GM12878 (cell line): Measurements from ENCODE around the gene ETS1. TPM values are rescaled to one million over a fixed set of nuclear protein-coding genes. Genes with fewer than 3 reads are reported as not detected.

Source experiments
- ATAC-seq: fragments of 200-7000 bp; cut with Tn5 transposase; 3 replicates; pipeline ENCODE4 v1.9.1; 2020; ENCODE audit warnings: mild to moderate bottlenecking, moderate library complexity
- BruUV-seq: library from RNA; stranded (reverse); fragments of 400-500 nt; replicated peaks from 2 replicates; lab custom pipeline; 2021; lab: Mats Ljungman, UMichigan
- CTCF ChIA-PET: fragments of 300-600 bp; sonication (Branson Sonifier 250); formaldehyde crosslinking; extraction: SDS; loops from one replicate; lab custom pipeline; 2021; ENCODE audit warnings: inconsistent platforms; lab: Yijun Ruan, JAX
- POLR2A ChIA-PET: fragments of 350-600 bp; formaldehyde crosslinking; extraction: SDS; loops from one replicate; lab custom pipeline; 2021; ENCODE audit warnings: inconsistent platforms; lab: Charles Lee
- RAD21 ChIA-PET: fragments of 300-600 bp; sonication (Branson Sonifier 250); formaldehyde crosslinking; loops from one replicate; lab custom pipeline; 2023; ENCODE audit warnings: antibody characterized with exemption; ENCODE audit not compliant: unreplicated experiment; lab: Charles Lee
- SMC1A ChIA-PET: fragments of 300-600 bp; sonication (Branson Sonifier 250); formaldehyde crosslinking; loops from one replicate; lab custom pipeline; 2023; ENCODE audit not compliant: unreplicated experiment, uncharacterized antibody; lab: Charles Lee
- DNase-seq: peaks from one replicate; pipeline ENCODE4 v3.0.0-alpha.2; 2011; ENCODE audit warnings: low read depth, low spot score
- FAIRE-seq: peaks from 3 replicates; lab custom pipeline; 2011; peaks lifted over from hg19 to GRCh38; lab: Jason Lieb, UNC
- H2AFZ ChIP-seq: 2 replicates; pipeline ENCODE4 v1.6.0; 2011; ENCODE audit warnings: low read depth, low read length, control low read depth; ENCODE audit not compliant: control insufficient read depth
- H3K27ac ChIP-seq: 2 replicates; pipeline ENCODE4 v1.5.1; 2011; ENCODE audit warnings: control low read depth; ENCODE audit not compliant: control insufficient read depth, insufficient read depth
- H3K27me3 ChIP-seq, 2 experiments: replicated peaks in 1 of 2; 2 replicates each; pipeline versions ENCODE4 v1.6.0 to v1.6.1; 2011; ENCODE audit warnings: low read length in 1 of 2; ENCODE audit not compliant: control insufficient read depth in 2 of 2, insufficient read depth in 2 of 2
- H3K36me3 ChIP-seq, 2 experiments: 2 replicates each; pipeline ENCODE4 v1.5.1; 2011; ENCODE audit warnings: low read length in 1 of 2; ENCODE audit not compliant: control insufficient read depth in 2 of 2, insufficient read depth in 2 of 2
- H3K4me1 ChIP-seq: 2 replicates; pipeline ENCODE4 v1.6.1; 2011; ENCODE audit warnings: mild to moderate bottlenecking, low read length, moderate library complexity, mixed read lengths; ENCODE audit not compliant: control insufficient read depth, insufficient read depth
- H3K4me2 ChIP-seq: 2 replicates; pipeline ENCODE4 v1.6.0; 2011; ENCODE audit warnings: control low read depth; ENCODE audit not compliant: control insufficient read depth, insufficient read depth
- H3K4me3 ChIP-seq: fragments of 200-600 bp; sonication (generic); 2 replicates; pipeline ENCODE4 v1.5.1; 2016
- H3K79me2 ChIP-seq: 2 replicates; pipeline ENCODE4 v1.6.0; 2011; ENCODE audit warnings: low read length; ENCODE audit not compliant: control insufficient read depth, insufficient read depth
- H3K9ac ChIP-seq: 2 replicates; pipeline ENCODE4 v1.8.0; 2011; ENCODE audit warnings: low read length, control low read depth, mixed read lengths; ENCODE audit not compliant: control insufficient read depth, insufficient read depth
- H3K9me3 ChIP-seq: replicated peaks from 3 replicates; pipeline ENCODE4 v1.5.1; 2011; ENCODE audit warnings: mild to moderate bottlenecking, low read length; ENCODE audit not compliant: control insufficient read depth, insufficient read depth
- H4K20me1 ChIP-seq: 2 replicates; pipeline ENCODE4 v1.6.0; 2011; ENCODE audit not compliant: control insufficient read depth, insufficient read depth
- CEBPB ChIP-seq, 2 experiments: fragments of 150-350 bp in 1 of 2; IDR thresholded peaks; 2 replicates each; pipeline ENCODE4 v1.6.1; 2012 to 2014; ENCODE audit warnings: low read depth in 2 of 2, low read length in 2 of 2, borderline replicate concordance in 1 of 2, inconsistent platforms in 1 of 2
- EP300 ChIP-seq, 2 experiments: fragments of 150-350 bp in 1 of 2; IDR thresholded peaks; 2 replicates each; pipeline ENCODE4 v1.6.1; 2011 to 2012; ENCODE audit warnings: low read depth in 2 of 2, low read length in 2 of 2, borderline replicate concordance in 1 of 2, improper control_type of control experiment in 1 of 2, inconsistent platforms in 1 of 2; ENCODE audit not compliant: control insufficient read depth in 1 of 2
- JUNB ChIP-seq: IDR thresholded peaks from 2 replicates; pipeline ENCODE4 v1.6.1; 2016; ENCODE audit warnings: antibody characterized with exemption, mild to moderate bottlenecking
- NFYA ChIP-seq: IDR thresholded peaks from 2 replicates; pipeline ENCODE4 v1.6.1; 2011; ENCODE audit warnings: low read depth, mild to moderate bottlenecking, low read length, improper control_type of control experiment, borderline replicate concordance
- POLR2AphosphoS2 ChIP-seq: IDR thresholded peaks from 2 replicates; pipeline ENCODE4 v1.6.1; 2011; ENCODE audit warnings: low read depth, mild to moderate bottlenecking, low read length, improper control_type of control experiment, moderate library complexity
- RCOR1 ChIP-seq: conservative IDR thresholded peaks from 2 replicates; pipeline ENCODE4 v1.6.1; 2012; ENCODE audit warnings: low read depth, low read length, improper control_type of control experiment
- TAF1 ChIP-seq: IDR thresholded peaks from 2 replicates; pipeline ENCODE4 v1.6.1; 2011; ENCODE audit warnings: mild to moderate bottlenecking, low read depth, low read length, borderline replicate concordance
- TCF3 ChIP-seq: IDR thresholded peaks from 2 replicates; pipeline ENCODE4 v1.6.1; 2012; ENCODE audit warnings: low read depth, mild to moderate bottlenecking, low read length, borderline replicate concordance; ENCODE audit not compliant: insufficient read depth
- ZNF622 ChIP-seq: fragments of 450-650 bp; IDR thresholded peaks from 2 replicates; pipeline ENCODE4 v1.6.1; 2017; ENCODE audit warnings: mild to moderate bottlenecking, inconsistent platforms
- ZSCAN29 ChIP-seq: fragments of 450-650 bp; IDR thresholded peaks from 2 replicates; pipeline ENCODE4 v1.6.1; 2017; ENCODE audit warnings: mild to moderate bottlenecking, moderate library complexity
- WGBS: methylation state at CpG from one replicate; pipeline ENCODE4 v1.1.6; 2016; ENCODE audit warnings: low lambda C conversion rate; ENCODE audit not compliant: insufficient replicate concordance, insufficient coverage; ENCODE audit errors: missing lambda C conversion rate; 5-methylcytosine and 5-hydroxymethylcytosine counted together
- in situ Hi-C: fragments of 300-500 bp; cut with MboI; formaldehyde crosslinking; loops from 9 replicates; pipeline ENCODE4 v1.14.3; 2018; ENCODE audit warnings: mixed read lengths
- intact Hi-C: fragments of 100-400 bp; cut with micrococcal nuclease; formaldehyde crosslinking; loops from one replicate; pipeline ENCODE4 v1.14.2; 2022; ENCODE audit not compliant: unreplicated experiment
- polyA plus RNA-seq, 11 experiments: library from polyadenylated mRNA; depleted of rRNA in 4 of 11; unstranded in 6 of 11; stranded (reverse) in 5 of 11; fragments of >200 nt; fragmentation: Nextera tagmentation in 4 of 11; fragmentation: Illumina TruSeq in 1 of 11; extraction: Ambion mirVana in 4 of 11; extraction: Trizol in 1 of 11; gene quantifications; 1 replicate in 1 of 11; 2 replicates in 10 of 11; pipeline versions ENCODE4 v1.2.1 to v1.2.3, GENCODE V29; 2011 to 2016; ENCODE audit warnings: inconsistent platforms in 2 of 11, missing spikeins in 2 of 11, low read depth in 1 of 11
- total RNA-seq, 4 experiments: library from RNA; depleted of rRNA in 3 of 4; stranded (reverse); fragments of >200 nt in 3 of 4; fragmentation: Illumina TruSeq in 1 of 4; extraction: Trizol in 1 of 4; gene quantifications; 2 replicates each; pipeline versions ENCODE4 v1.2.1 to v1.2.3, GENCODE V29; 2013 to 2021
- TF ChIP-seq, protein P1 (sequence below): IDR thresholded peaks from 2 replicates; pipeline ENCODE4 v1.6.1; 2012; ENCODE audit warnings: low read depth, low read length, improper control_type of control experiment
- TF ChIP-seq, protein P2 (sequence below): IDR thresholded peaks from 2 replicates; pipeline ENCODE4 v1.6.1; 2012; ENCODE audit warnings: mild to moderate bottlenecking, low read depth, low read length

Gene ETS1
- total and polyA plus RNA-seq, 10 of the 15 experiments (the other 5 are each of a cell fraction or from before 2014, with no cell fraction given): 12.5 to 112 (median 55.5) TPM

DNA sequence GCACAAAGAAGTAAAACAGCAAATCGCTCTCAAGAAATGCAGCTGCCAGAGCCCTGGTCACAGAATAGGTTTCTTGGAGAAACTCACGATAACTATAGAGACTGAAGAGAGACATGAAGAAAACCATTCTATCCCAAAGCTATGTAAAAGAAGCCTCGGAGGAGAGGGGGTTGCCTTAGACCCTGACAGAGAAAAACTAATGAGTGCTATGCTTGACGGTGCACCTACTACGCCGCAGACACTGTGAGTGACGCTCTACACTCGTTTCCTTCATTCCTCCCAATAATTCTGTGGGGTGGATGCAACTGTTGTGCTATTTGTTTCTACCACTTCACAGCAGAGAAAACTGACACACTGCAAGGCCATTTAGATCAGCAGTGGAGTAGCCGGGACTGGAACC, 121.8 kb downstream of the ETS1 start:
- TF ChIP-seq NFYA (no peak), EP300 (IDR thresholded peaks at IDR 0.05; ENCODE audit: borderline replicate concordance in 1 of 2, control insufficient read depth in 1 of 2, low read depth in 2 of 2, low read length in 2 of 2) (no peak), TCF3 (no peak), RCOR1 (no peak)
- SMC1A ChIA-PET: interaction anchor here (0.7 to 1.4 kb wide), 8 partner anchors 9 to 165 kb away, joined by 3 to 7 read pairs (median 3); no protein-coding TSS in a partner anchor
- Histone ChIP-seq H4K20me1 (no peaks in the 10 kb centered on the region), H3K4me1 (peaks cover 31% of the 10 kb centered on the region), H3K36me3 (peaks cover 30 to 61% of the 10 kb centered on the region in 2 experiments), H3K9ac (no peak overlapping the region), H2AFZ (no peak overlapping the region), H3K79me2 (peaks cover 45% of the 10 kb centered on the region), H3K4me3 (no peak overlapping the region), H3K9me3 (no peaks in the 10 kb centered on the region), H3K4me2 (no peak overlapping the region), H3K27ac (no peak overlapping the region), H3K27me3 (no peaks in the 10 kb centered on the region)
- no TSS peak for BruUV-seq
- RAD21 ChIA-PET: interaction anchor here (0.9 to 1.2 kb wide), 4 partner anchors 17 to 143 kb away, joined by 3 read pairs; no protein-coding TSS in a partner anchor
- in situ Hi-C loops: loop anchor here (25.0 kb wide), 1 partner anchor 178 kb away; no protein-coding TSS in a partner anchor
- ATAC-seq (no peak), FAIRE-seq (no peak), DNase-seq (no peak)
- intact Hi-C loops: no loop called here
- CTCF ChIA-PET: interaction anchor here (1.1 to 1.3 kb wide), 3 partner anchors 19 to 138 kb away, joined by 3 read pairs; no protein-coding TSS in a partner anchor
- 94% methylated on average over 9 of the region's 9 CpGs for WGBS
- POLR2A ChIA-PET: interaction anchor here (0.9 kb wide), 1 partner anchor 53 kb away, joined by 3 read pairs; no protein-coding TSS in a partner anchor

DNA sequence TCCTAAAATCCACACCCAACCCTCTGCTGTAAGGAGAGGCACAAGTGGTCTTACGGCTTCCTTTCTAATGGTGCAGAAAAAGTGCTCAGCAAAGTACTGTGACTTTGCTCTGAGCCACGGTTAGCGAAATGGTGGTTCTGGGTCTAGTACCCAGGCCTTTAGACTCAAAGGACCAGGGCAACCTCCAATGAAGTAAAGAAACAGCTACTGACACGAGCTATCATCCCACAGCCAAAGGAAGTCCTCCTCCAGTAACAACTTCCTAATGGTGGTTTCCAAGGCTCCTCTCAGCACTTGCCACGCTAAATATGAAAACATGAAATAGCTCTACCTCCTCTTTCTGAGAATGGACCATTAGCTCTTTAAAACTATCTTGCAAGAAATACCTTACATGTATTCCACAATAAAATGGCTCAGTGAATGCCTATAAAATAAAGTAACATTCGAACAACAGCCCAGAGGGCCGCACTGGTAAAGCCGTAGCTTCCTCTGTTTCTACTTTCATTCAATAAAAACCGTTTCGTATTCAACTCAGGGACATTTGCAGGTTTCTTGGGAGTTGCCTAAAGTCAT, 122.4 kb downstream of the ETS1 start:
- H3K79me2 ChIP-seq: peaks cover 40% of the 10 kb centered on the region
- POLR2A ChIA-PET: interaction anchor here (0.6 to 0.9 kb wide), 2 partner anchors 52 to 261 kb away, joined by 3 to 4 read pairs; no protein-coding TSS in a partner anchor
- in situ Hi-C loops (loop anchor here (25.0 kb wide), 1 partner anchor 178 kb away; no protein-coding TSS in a partner anchor), intact Hi-C loops (no loop called here)
- H3K4me2 ChIP-seq: no peak overlapping the region
- no peak overlapping the region for H3K9ac ChIP-seq
- no peaks in the 10 kb centered on the region for H4K20me1 ChIP-seq
- ATAC-seq: no peak
- H3K27ac ChIP-seq: no peak overlapping the region
- H3K4me3 ChIP-seq: no peak overlapping the region
- CTCF ChIA-PET: interaction anchor here (1.1 to 1.3 kb wide), 3 partner anchors 20 to 139 kb away, joined by 3 read pairs; no protein-coding TSS in a partner anchor
- RAD21 ChIA-PET: interaction anchor here (0.9 to 1.2 kb wide), 4 partner anchors 17 to 142 kb away, joined by 3 read pairs; no protein-coding TSS in a partner anchor
- no peak overlapping the region for H2AFZ ChIP-seq
- H3K36me3 ChIP-seq: peaks cover 30 to 67% of the 10 kb centered on the region in 2 experiments
- no peaks in the 10 kb centered on the region for H3K9me3 ChIP-seq
- BruUV-seq: no TSS peak
- SMC1A ChIA-PET: interaction anchor here (0.7 to 1.4 kb wide), 9 partner anchors 9 to 166 kb away, joined by 3 to 7 read pairs (median 3); no protein-coding TSS in a partner anchor
- WGBS: 99% methylated on average over 10 of the region's 10 CpGs
- no peaks in the 10 kb centered on the region for H3K27me3 ChIP-seq
- FAIRE-seq: no peak
- H3K4me1 ChIP-seq: peaks cover 26% of the 10 kb centered on the region
- DNase-seq: no peak
- TF ChIP-seq, protein P1, sequence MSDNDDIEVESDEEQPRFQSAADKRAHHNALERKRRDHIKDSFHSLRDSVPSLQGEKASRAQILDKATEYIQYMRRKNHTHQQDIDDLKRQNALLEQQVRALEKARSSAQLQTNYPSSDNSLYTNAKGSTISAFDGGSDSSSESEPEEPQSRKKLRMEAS: no peak
- TF ChIP-seq POLR2AphosphoS2 (no peak), TAF1 (no peak), ZSCAN29 (no peak), CEBPB (IDR thresholded peaks at IDR 0.05; ENCODE audit: borderline replicate concordance in 1 of 2, low read depth in 2 of 2, low read length in 2 of 2) (no peak), JUNB (no peak), ZNF622 (no peak)
- TF ChIP-seq, protein P2, sequence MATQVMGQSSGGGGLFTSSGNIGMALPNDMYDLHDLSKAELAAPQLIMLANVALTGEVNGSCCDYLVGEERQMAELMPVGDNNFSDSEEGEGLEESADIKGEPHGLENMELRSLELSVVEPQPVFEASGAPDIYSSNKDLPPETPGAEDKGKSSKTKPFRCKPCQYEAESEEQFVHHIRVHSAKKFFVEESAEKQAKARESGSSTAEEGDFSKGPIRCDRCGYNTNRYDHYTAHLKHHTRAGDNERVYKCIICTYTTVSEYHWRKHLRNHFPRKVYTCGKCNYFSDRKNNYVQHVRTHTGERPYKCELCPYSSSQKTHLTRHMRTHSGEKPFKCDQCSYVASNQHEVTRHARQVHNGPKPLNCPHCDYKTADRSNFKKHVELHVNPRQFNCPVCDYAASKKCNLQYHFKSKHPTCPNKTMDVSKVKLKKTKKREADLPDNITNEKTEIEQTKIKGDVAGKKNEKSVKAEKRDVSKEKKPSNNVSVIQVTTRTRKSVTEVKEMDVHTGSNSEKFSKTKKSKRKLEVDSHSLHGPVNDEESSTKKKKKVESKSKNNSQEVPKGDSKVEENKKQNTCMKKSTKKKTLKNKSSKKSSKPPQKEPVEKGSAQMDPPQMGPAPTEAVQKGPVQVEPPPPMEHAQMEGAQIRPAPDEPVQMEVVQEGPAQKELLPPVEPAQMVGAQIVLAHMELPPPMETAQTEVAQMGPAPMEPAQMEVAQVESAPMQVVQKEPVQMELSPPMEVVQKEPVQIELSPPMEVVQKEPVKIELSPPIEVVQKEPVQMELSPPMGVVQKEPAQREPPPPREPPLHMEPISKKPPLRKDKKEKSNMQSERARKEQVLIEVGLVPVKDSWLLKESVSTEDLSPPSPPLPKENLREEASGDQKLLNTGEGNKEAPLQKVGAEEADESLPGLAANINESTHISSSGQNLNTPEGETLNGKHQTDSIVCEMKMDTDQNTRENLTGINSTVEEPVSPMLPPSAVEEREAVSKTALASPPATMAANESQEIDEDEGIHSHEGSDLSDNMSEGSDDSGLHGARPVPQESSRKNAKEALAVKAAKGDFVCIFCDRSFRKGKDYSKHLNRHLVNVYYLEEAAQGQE: no peak
